SU-DHL-6 (cell line): ENCODE results near the gene OTOA.
A peak's percentile ranks its signal among the peaks of the same experiment; 100 is the strongest.
"Not testable (repeated sequence)": the region's sequence is repeated elsewhere in the genome, so short reads cannot be mapped to it uniquely, and the experiment has no call there.

Source experiments
- H2AFZ ChIP-seq: fragments of 200-600 bp; sonication (generic); 2 replicates; pipeline ENCODE4 v1.6.1; 2014; ENCODE audit warnings: low read depth, mild to moderate bottlenecking, moderate library complexity, mixed read lengths, antibody characterized with exemption, low read length; ENCODE audit not compliant: severe bottlenecking
- H3F3A ChIP-seq: fragments of 200-600 bp; shearing (Covaris generic); 2 replicates; pipeline ENCODE4 v1.6.0; 2016; ENCODE audit warnings: antibody characterized with exemption, mild to moderate bottlenecking; ENCODE audit not compliant: insufficient read depth
- H3K27ac ChIP-seq: fragments of 200-600 bp; sonication (generic); 2 replicates; pipeline ENCODE4 v1.5.1; 2016; ENCODE audit warnings: low read depth, mild to moderate bottlenecking, low read length, moderate library complexity, mixed read lengths
- H3K27me3 ChIP-seq: fragments of 200-600 bp; sonication (generic), shearing (Covaris generic); 2 replicates; pipeline ENCODE4 v1.6.0; 2014; ENCODE audit warnings: mild to moderate bottlenecking, low read length
- H3K36me3 ChIP-seq: fragments of 200-600 bp; sonication (generic); 2 replicates; pipeline ENCODE4 v1.6.1; 2014; ENCODE audit warnings: mild to moderate bottlenecking, low read length, mixed read lengths
- H3K4me2 ChIP-seq: fragments of 300-600, 200-600 bp; shearing (Covaris generic), sonication (generic); 2 replicates; pipeline ENCODE4 v1.6.0; 2014; ENCODE audit warnings: low read length, low read depth, mild to moderate bottlenecking; ENCODE audit not compliant: poor library complexity, severe bottlenecking
- H3K4me3 ChIP-seq: fragments of 200-600 bp; sonication (generic); 2 replicates; pipeline ENCODE4 v1.5.1; 2014; ENCODE audit warnings: antibody characterized with exemption, low read length, mild to moderate bottlenecking, mixed read lengths; ENCODE audit not compliant: insufficient read depth, poor library complexity, severe bottlenecking
- H3K79me2 ChIP-seq: fragments of 200-600 bp; sonication (generic); 2 replicates; pipeline ENCODE4 v1.6.1; 2014; ENCODE audit warnings: mild to moderate bottlenecking, low read length, moderate library complexity; ENCODE audit not compliant: insufficient read depth
- H3K9ac ChIP-seq: fragments of 200-600 bp; sonication (generic); 2 replicates; pipeline ENCODE4 v1.7.0; 2014; ENCODE audit warnings: mild to moderate bottlenecking, low read length
- H3K9me2 ChIP-seq: fragments of 200-600 bp; sonication (generic); replicated peaks from 2 replicates; pipeline ENCODE4 v1.6.1; 2014; ENCODE audit warnings: low read length; ENCODE audit not compliant: insufficient read depth
- H3K9me3 ChIP-seq: fragments of 200-600 bp; sonication (generic); 2 replicates; pipeline ENCODE4 v1.6.1; 2014; ENCODE audit warnings: low read length, mixed read lengths; ENCODE audit not compliant: insufficient read depth
- H4K20me1 ChIP-seq: fragments of 200-600 bp; sonication (generic); 2 replicates; pipeline ENCODE4 v1.6.1; 2014; ENCODE audit warnings: low read depth, mild to moderate bottlenecking, antibody characterized with exemption, low read length, moderate library complexity, mixed read lengths
- EZH2phosphoT487 ChIP-seq: fragments of 200-600 bp; sonication (generic), shearing (Covaris generic); conservative IDR thresholded peaks from 2 replicates; pipeline ENCODE4 v1.6.1; 2018; ENCODE audit warnings: mild to moderate bottlenecking, antibody characterized with exemption, low read length, moderate library complexity, mixed read lengths
- TF ChIP-seq, protein P1 (sequence below): fragments of 200-600 bp; sonication (generic); IDR thresholded peaks from one replicate; pipeline ENCODE4 v1.5.1; 2017; ENCODE audit warnings: antibody characterized with exemption, mild to moderate bottlenecking, low read length, moderate library complexity; ENCODE audit not compliant: insufficient read depth, poor library complexity, severe bottlenecking

OTOA gene

DNA sequence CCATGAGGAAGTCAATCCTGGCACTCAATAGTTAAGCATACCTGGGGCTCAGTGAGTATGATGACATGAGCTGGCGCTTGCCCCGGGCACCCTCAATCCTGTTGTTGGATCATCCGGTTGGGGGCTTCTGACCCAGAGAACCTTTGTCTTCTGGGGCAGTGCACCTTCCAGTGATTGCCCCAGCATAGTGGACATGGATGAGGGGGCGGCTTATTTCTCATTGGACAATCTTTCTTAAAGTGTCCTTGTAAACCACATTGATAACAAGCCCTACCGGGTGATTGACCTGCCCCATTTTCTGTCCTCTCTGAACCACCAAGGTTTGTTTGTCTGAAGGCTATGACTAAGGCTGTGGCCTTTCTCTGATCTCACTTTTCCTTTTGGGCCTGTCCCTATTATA, 29.6 kb upstream of the OTOA start:
- Histone ChIP-seq H2AFZ (no peak overlapping the region), H3K27ac (no peak overlapping the region), H3K4me2 (no peak overlapping the region), H3K79me2 (no peaks in the 10 kb centered on the region), H4K20me1 (no peaks in the 10 kb centered on the region), H3K9me2 (no peaks in the 10 kb centered on the region), H3F3A (peaks cover 11% of the 10 kb centered on the region; the same call in 1 of the 2 replicates), H3K9ac (no peak overlapping the region), H3K4me3 (no peak overlapping the region), H3K9me3 (no peaks in the 10 kb centered on the region), H3K36me3 (no peaks in the 10 kb centered on the region), H3K27me3 (no peaks in the 10 kb centered on the region)
- TF ChIP-seq, protein P1, sequence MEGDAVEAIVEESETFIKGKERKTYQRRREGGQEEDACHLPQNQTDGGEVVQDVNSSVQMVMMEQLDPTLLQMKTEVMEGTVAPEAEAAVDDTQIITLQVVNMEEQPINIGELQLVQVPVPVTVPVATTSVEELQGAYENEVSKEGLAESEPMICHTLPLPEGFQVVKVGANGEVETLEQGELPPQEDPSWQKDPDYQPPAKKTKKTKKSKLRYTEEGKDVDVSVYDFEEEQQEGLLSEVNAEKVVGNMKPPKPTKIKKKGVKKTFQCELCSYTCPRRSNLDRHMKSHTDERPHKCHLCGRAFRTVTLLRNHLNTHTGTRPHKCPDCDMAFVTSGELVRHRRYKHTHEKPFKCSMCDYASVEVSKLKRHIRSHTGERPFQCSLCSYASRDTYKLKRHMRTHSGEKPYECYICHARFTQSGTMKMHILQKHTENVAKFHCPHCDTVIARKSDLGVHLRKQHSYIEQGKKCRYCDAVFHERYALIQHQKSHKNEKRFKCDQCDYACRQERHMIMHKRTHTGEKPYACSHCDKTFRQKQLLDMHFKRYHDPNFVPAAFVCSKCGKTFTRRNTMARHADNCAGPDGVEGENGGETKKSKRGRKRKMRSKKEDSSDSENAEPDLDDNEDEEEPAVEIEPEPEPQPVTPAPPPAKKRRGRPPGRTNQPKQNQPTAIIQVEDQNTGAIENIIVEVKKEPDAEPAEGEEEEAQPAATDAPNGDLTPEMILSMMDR = no peak
- no peak for TF ChIP-seq EZH2phosphoT487

DNA sequence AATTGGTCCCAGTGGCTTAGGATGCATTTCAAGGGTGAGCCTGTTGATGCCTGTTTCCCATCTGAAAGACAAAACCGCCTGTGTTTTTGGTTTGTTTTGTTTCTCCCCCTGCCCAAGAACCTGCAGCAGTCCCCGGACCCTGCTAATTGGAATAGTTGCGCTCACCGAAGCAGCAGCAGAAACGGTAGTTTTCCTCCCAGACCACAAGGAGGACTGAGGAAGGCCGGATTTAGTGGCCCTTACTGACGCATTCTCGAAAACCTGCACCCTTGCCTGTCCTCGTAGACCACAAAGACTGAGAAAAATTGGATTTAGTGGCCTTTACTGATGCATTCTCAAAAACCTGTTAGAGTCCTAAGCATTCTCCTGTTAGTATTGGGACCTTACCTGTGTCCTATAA, 28.1 kb upstream of the OTOA start:
- not testable (repeated sequence) for H3K36me3 ChIP-seq, H3K4me2 ChIP-seq
- peaks cover 15% of the 10 kb centered on the region for H3F3A ChIP-seq

GRCh38 chr16:21637032-21637968, 26.5 kb upstream of the OTOA start:
- H3F3A ChIP-seq = peaks cover 15% of the 10 kb centered on the region

More for the DNA sequence above, 28.1 kb upstream of the OTOA start:
- not testable (repeated sequence) for H3K9me3 ChIP-seq, H2AFZ ChIP-seq, H3K4me3 ChIP-seq, H3K9me2 ChIP-seq, H3K79me2 ChIP-seq, H3K9ac ChIP-seq, H4K20me1 ChIP-seq, H3K27ac ChIP-seq, H3K27me3 ChIP-seq

GRCh38 chr16:21638573-21638975, 25.2 kb upstream of the OTOA start:
- Histone ChIP-seq H3K9me3 (no peaks in the 10 kb centered on the region), H3K9me2 (no peaks in the 10 kb centered on the region), H3K4me2 (no peak overlapping the region), H3K9ac (no peak overlapping the region), H4K20me1 (no peaks in the 10 kb centered on the region), H3K36me3 (no peaks in the 10 kb centered on the region), H3K27ac (peak overlapping the region; percentile 13; the same call in 1 of the 2 replicates), H2AFZ (no peak overlapping the region), H3F3A (peaks cover 25% of the 10 kb centered on the region), H3K4me3 (no peak overlapping the region), H3K27me3 (no peaks in the 10 kb centered on the region), H3K79me2 (no peaks in the 10 kb centered on the region)
- TF ChIP-seq EZH2phosphoT487 = no peak
- TF ChIP-seq, protein P1 = no peak

More at GRCh38 chr16:21637032-21637968, 26.5 kb upstream of the OTOA start:
- Histone ChIP-seq H4K20me1 (no peaks in the 10 kb centered on the region), H3K79me2 (no peaks in the 10 kb centered on the region), H3K9me2 (no peaks in the 10 kb centered on the region), H3K27ac (no peak overlapping the region), H2AFZ (no peak overlapping the region), H3K4me3 (no peak overlapping the region), H3K36me3 (no peaks in the 10 kb centered on the region), H3K9ac (no peak overlapping the region), H3K27me3 (no peaks in the 10 kb centered on the region), H3K9me3 (no peaks in the 10 kb centered on the region), H3K4me2 (no peak overlapping the region)
- TF ChIP-seq EZH2phosphoT487 = no peak
